H1 (cell line): ENCODE results near the gene TIE1. TPM values are rescaled to one million over a fixed set of nuclear protein-coding genes. Genes with fewer than 3 reads are reported as not detected.

Experiments
- CTCF ChIA-PET: fragments of 300-600 bp; sonication (Branson Sonifier 250); formaldehyde crosslinking; loops from one replicate; lab custom pipeline; 2021; ENCODE audit not compliant: partially characterized antibody; lab: Charles Lee
- POLR2A ChIA-PET: fragments of 300-600 bp; sonication (Branson Sonifier 250); formaldehyde crosslinking; loops from one replicate; lab custom pipeline; 2021; ENCODE audit warnings: inconsistent platforms; ENCODE audit not compliant: partially characterized antibody; lab: Charles Lee
- DNase-seq, 2 experiments: peaks; one replicate each; pipeline versions ENCODE4 v3.0.0 to v3.0.0-alpha.2; 2010 to 2022; ENCODE audit warnings: low spot score in 2 of 2, low read depth in 1 of 2, mixed read lengths in 1 of 2
- FAIRE-seq: peaks from 2 replicates; lab custom pipeline; 2011; peaks lifted over from hg19 to GRCh38; lab: Jason Lieb, UNC
- H2AFZ ChIP-seq: 2 replicates; pipeline ENCODE4 v1.8.1; 2012; ENCODE audit warnings: low read length, inconsistent platforms
- H2AK5ac ChIP-seq: 2 replicates; pipeline ENCODE4 v1.6.1; 2013; ENCODE audit warnings: low read depth, low read length
- H2BK120ac ChIP-seq: replicated peaks from 2 replicates; pipeline ENCODE3; 2013; ENCODE audit warnings: low read depth, low read length, inconsistent platforms
- H2BK12ac ChIP-seq: 2 replicates; pipeline ENCODE4 v1.6.1; 2013; ENCODE audit warnings: low read depth, low read length
- H2BK15ac ChIP-seq: 2 replicates; pipeline ENCODE4 v1.6.1; 2013; ENCODE audit warnings: low read length
- H2BK20ac ChIP-seq: 2 replicates; pipeline ENCODE4 v1.6.1; 2013; ENCODE audit warnings: low read length
- H2BK5ac ChIP-seq: 2 replicates; pipeline ENCODE4 v1.6.1; 2013; ENCODE audit warnings: low read depth, low read length
- H3K14ac ChIP-seq: 2 replicates; pipeline ENCODE4 v1.6.1; 2013; ENCODE audit warnings: inconsistent platforms; ENCODE audit not compliant: insufficient read length
- H3K18ac ChIP-seq: 2 replicates; pipeline ENCODE4 v1.6.1; 2013; ENCODE audit warnings: low read length; ENCODE audit errors: extremely low read depth
- H3K23ac ChIP-seq: 2 replicates; pipeline ENCODE4 v1.6.1; 2013; ENCODE audit warnings: inconsistent platforms; ENCODE audit not compliant: insufficient read length
- H3K23me2 ChIP-seq: 2 replicates; pipeline ENCODE4 v1.6.1; 2013; ENCODE audit warnings: low read depth, low read length
- H3K27ac ChIP-seq: 2 replicates; pipeline ENCODE4 v1.6.1; 2011; ENCODE audit warnings: low read depth, low read length, inconsistent platforms
- H3K27me3 ChIP-seq, 4 experiments: replicated peaks in 1 of 4; 1 replicate in 1 of 4; 2 replicates in 3 of 4; pipeline versions ENCODE4 v1.6.1 to v1.8.1; 2011 to 2013; ENCODE audit warnings: low read length in 3 of 4, mild to moderate bottlenecking in 3 of 4, inconsistent platforms in 2 of 4, mixed read lengths in 2 of 4, moderate library complexity in 1 of 4; ENCODE audit not compliant: control insufficient read depth in 3 of 4, insufficient read depth in 3 of 4; ENCODE audit errors: extremely low read depth in 1 of 4
- H3K36me3 ChIP-seq, 4 experiments: 2 replicates each; pipeline versions ENCODE4 v1.6.1 to v1.8.1; 2011 to 2013; ENCODE audit warnings: mild to moderate bottlenecking in 4 of 4, low read length in 3 of 4, moderate library complexity in 2 of 4, control low read depth in 1 of 4, inconsistent platforms in 1 of 4; ENCODE audit not compliant: insufficient read depth in 4 of 4, control insufficient read depth in 2 of 4
- H3K4ac ChIP-seq: replicated peaks from 2 replicates; pipeline ENCODE3; 2013; ENCODE audit warnings: low read length, low read depth, mixed read lengths, inconsistent platforms; ENCODE audit not compliant: insufficient read length
- H3K4me1 ChIP-seq, 4 experiments: replicated peaks in 1 of 4; 1 replicate in 1 of 4; 2 replicates in 3 of 4; pipeline versions ENCODE4 v1.6.1 to v1.8.1; 2011 to 2013; ENCODE audit warnings: low read length in 3 of 4, inconsistent platforms in 2 of 4, mixed read lengths in 1 of 4; ENCODE audit not compliant: insufficient read depth in 4 of 4, control insufficient read depth in 3 of 4
- H3K4me2 ChIP-seq, 2 experiments: 2 replicates each; pipeline versions ENCODE4 v1.6.1 to v1.8.1; 2011 to 2013; ENCODE audit warnings: low read depth in 2 of 2, low read length in 2 of 2, control low read depth in 1 of 2, inconsistent platforms in 1 of 2, mild to moderate bottlenecking in 1 of 2; ENCODE audit not compliant: insufficient read depth in 1 of 2
- H3K4me3 ChIP-seq, 4 experiments: fragments of 200-600, 300-600 bp in 1 of 4; sonication (generic), shearing (Covaris generic), sonication (Bioruptor Twin) in 1 of 4; 2 replicates each; pipeline versions ENCODE4 v1.5.1 to v1.8.1; 2011 to 2016; ENCODE audit warnings: low read length in 4 of 4, low read depth in 3 of 4, control low read depth in 2 of 4, inconsistent platforms in 2 of 4, mild to moderate bottlenecking in 2 of 4, mixed read lengths in 1 of 4, moderate library complexity in 1 of 4; ENCODE audit not compliant: insufficient read depth in 2 of 4; ENCODE audit errors: extremely low read depth in 1 of 4
- H3K56ac ChIP-seq: replicated peaks from 2 replicates; pipeline ENCODE3; 2013; ENCODE audit warnings: low read depth, mild to moderate bottlenecking, mixed read lengths, low read length, inconsistent platforms; ENCODE audit not compliant: insufficient read length
- H3K79me1 ChIP-seq: 2 replicates; pipeline ENCODE4 v1.6.1; 2013; ENCODE audit warnings: low read depth, low read length, control low read depth
- H3K79me2 ChIP-seq, 2 experiments: 2 replicates each; pipeline versions ENCODE4 v1.6.1 to v1.8.1; 2012 to 2013; ENCODE audit warnings: low read length in 2 of 2, mild to moderate bottlenecking in 2 of 2, inconsistent platforms in 1 of 2; ENCODE audit not compliant: insufficient read depth in 2 of 2, control insufficient read depth in 1 of 2
- H3K9ac ChIP-seq, 4 experiments: replicated peaks in 1 of 4; 1 replicate in 1 of 4; 2 replicates in 3 of 4; pipeline versions ENCODE4 v1.6.1 to v1.8.1; 2011 to 2013; ENCODE audit warnings: low read depth in 3 of 4, low read length in 3 of 4, control low read depth in 2 of 4, mild to moderate bottlenecking in 2 of 4, moderate library complexity in 2 of 4, inconsistent platforms in 1 of 4; ENCODE audit errors: extremely low read depth in 1 of 4
- H3K9me3 ChIP-seq, 2 experiments: 2 replicates each; pipeline versions ENCODE4 v1.6.1 to v1.8.1; 2012 to 2013; ENCODE audit warnings: mild to moderate bottlenecking in 2 of 2, moderate library complexity in 2 of 2, control low read depth in 1 of 2, inconsistent platforms in 1 of 2, low read depth in 1 of 2, low read length in 1 of 2, mixed read lengths in 1 of 2; ENCODE audit not compliant: insufficient read depth in 2 of 2
- H4K20me1 ChIP-seq, 2 experiments: replicated peaks in 1 of 2; 2 replicates each; pipeline versions ENCODE3 to v1.8.1; 2011 to 2013; ENCODE audit warnings: inconsistent platforms in 2 of 2, low read length in 2 of 2, mild to moderate bottlenecking in 1 of 2; ENCODE audit not compliant: insufficient read depth in 2 of 2, control insufficient read depth in 1 of 2
- H4K5ac ChIP-seq: 2 replicates; pipeline ENCODE4 v1.6.1; 2013; ENCODE audit warnings: low read length, low read depth, mixed read lengths, inconsistent platforms; ENCODE audit not compliant: insufficient read length
- H4K8ac ChIP-seq: 2 replicates; pipeline ENCODE4 v1.8.0; 2013; ENCODE audit warnings: mild to moderate bottlenecking, moderate library complexity, low read length, inconsistent platforms; ENCODE audit not compliant: insufficient read depth; ENCODE audit errors: extremely low read depth
- H4K91ac ChIP-seq: replicated peaks from 2 replicates; pipeline ENCODE3; 2013; ENCODE audit warnings: low read length, mixed read lengths, inconsistent platforms; ENCODE audit not compliant: insufficient read length
- ASH2L ChIP-seq: fragments of 200-600, 300-600 bp; sonication (generic); IDR thresholded peaks from one replicate; pipeline ENCODE4 v1.7.1; 2017; ENCODE audit warnings: low read length
- CHD1 ChIP-seq: IDR thresholded peaks from 2 replicates; pipeline ENCODE4 v1.6.1; 2012; ENCODE audit warnings: low read depth, low read length, improper control_type of control experiment
- E2F6 ChIP-seq: IDR thresholded peaks from 2 replicates; pipeline ENCODE4 v1.6.1; 2012; ENCODE audit warnings: inconsistent platforms
- EZH2 ChIP-seq: fragments of 200-600 bp; sonication (generic); IDR thresholded peaks from 2 replicates; pipeline ENCODE4 v1.7.1; 2012; ENCODE audit warnings: low read depth, mild to moderate bottlenecking, moderate library complexity, low read length, inconsistent platforms; ENCODE audit not compliant: severe bottlenecking
- KDM1A ChIP-seq: fragments of 200-600, 300-600 bp; sonication (generic); IDR thresholded peaks from 2 replicates; pipeline ENCODE4 v1.7.1; 2016; ENCODE audit warnings: mild to moderate bottlenecking, low read length, borderline replicate concordance
- MAX ChIP-seq: IDR thresholded peaks from 2 replicates; pipeline ENCODE4 v1.6.1; 2012; ENCODE audit warnings: inconsistent platforms
- SRF ChIP-seq: IDR thresholded peaks from 2 replicates; pipeline ENCODE4 v1.6.1; 2011; ENCODE audit warnings: mild to moderate bottlenecking, low read depth, low read length, moderate library complexity
- WGBS, 2 experiments: shearing (Covaris generic) in 1 of 2; methylation state at CpG; one replicate each; pipeline versions ENCODE4 v1.1.6 to v1.1.7; 2013 to 2015; ENCODE audit warnings: low lambda C conversion rate in 2 of 2, mixed read lengths in 2 of 2, inconsistent platforms in 1 of 2, low coverage in 1 of 2, missing lambda C conversion rate in 1 of 2; ENCODE audit not compliant: insufficient replicate concordance in 2 of 2, insufficient coverage in 1 of 2, insufficient read length in 1 of 2; ENCODE audit errors: extremely low coverage in 1 of 2, missing lambda C conversion rate in 1 of 2; 5-methylcytosine and 5-hydroxymethylcytosine counted together
- polyA plus RNA-seq, 7 experiments: library from polyadenylated mRNA; depleted of rRNA in 3 of 7; stranded (reverse) in 5 of 7; unstranded in 2 of 7; fragments of >200 nt in 5 of 7; fragments of 200-250 nt in 2 of 7; gene quantifications; 1 replicate in 5 of 7; 2 replicates in 1 of 7; 4 replicates in 1 of 7; pipeline versions ENCODE4 v1.2.1 to v1.2.3, GENCODE V29; 2011 to 2013; ENCODE audit warnings: missing spikeins in 2 of 7, mixed read lengths in 2 of 7
- total RNA-seq: library from RNA; stranded (reverse); fragmentation: NEBNext Ultra II Directional; extraction: Animal tissue kit (Norgen Biotek cat#: 25700); gene quantifications from 2 replicates; pipeline ENCODE4 v1.2.1, GENCODE V29; 2021
- TF ChIP-seq, protein P1 (sequence below): IDR thresholded peaks from 2 replicates; pipeline ENCODE4 v1.6.1; 2011; ENCODE audit warnings: low read length, improper control_type of control experiment

TIE1 gene
- total and polyA plus RNA-seq, 2 of the 8 experiments (the other 6 are each of a cell fraction or from before 2014, with no cell fraction given): 0.74 to 2.2 TPM

GRCh38 chr1:43370564-43370963 lies 69.8 kb downstream of the TIE1 start:
- ChIA-PET CTCF (interaction anchor here (0.6 to 2.8 kb wide), 3 partner anchors 11 to 155 kb away, joined by 3 to 12 read pairs (median 8); no protein-coding TSS in a partner anchor), POLR2A (interaction anchor here (3.6 to 3.9 kb wide), 2 partner anchors 12 to 18 kb away, joined by 29 to 33 read pairs; partner anchors contain the start of genes CDC20, MED8 and SZT2)

More at GRCh38 chr1:43370564-43370963, 69.8 kb downstream of the TIE1 start:
- H2BK15ac ChIP-seq: no peak overlapping the region
- H3K27me3 ChIP-seq: no peaks in the 10 kb centered on the region
- peaks cover 6% of the 10 kb centered on the region for H3K79me1 ChIP-seq
- no peak overlapping the region for H4K5ac ChIP-seq
- no peak overlapping the region for H3K23ac ChIP-seq
- no peak overlapping the region for H2BK5ac ChIP-seq
- no peak overlapping the region for H2AFZ ChIP-seq
- no peak overlapping the region for H3K4me3 ChIP-seq
- no peak for FAIRE-seq
- H3K27ac ChIP-seq: no peak overlapping the region
- no peak overlapping the region for H3K4ac ChIP-seq
- H3K23me2 ChIP-seq: peaks cover 13% of the 10 kb centered on the region
- no peak for DNase-seq
- no peak overlapping the region for H2BK12ac ChIP-seq
- no peak overlapping the region for H3K9ac ChIP-seq
- peaks cover 0 to 12% of the 10 kb centered on the region in 2 experiments for H4K20me1 ChIP-seq
- H4K8ac ChIP-seq: no peak overlapping the region
- no peak overlapping the region for H3K56ac ChIP-seq
- H3K9me3 ChIP-seq: no peaks in the 10 kb centered on the region
- H2BK20ac ChIP-seq: no peak overlapping the region
- 88% methylated on average over 4 of the region's 4 CpGs; no CpG with 5 or more reads in 1 of the 2 experiments for WGBS, 2 experiments
- H4K91ac ChIP-seq: no peak overlapping the region
- no peak for TF ChIP-seq KDM1A
- TF ChIP-seq ASH2L: no peak
- no peak for TF ChIP-seq E2F6
- no peak for TF ChIP-seq CHD1
- TF ChIP-seq, protein P1, sequence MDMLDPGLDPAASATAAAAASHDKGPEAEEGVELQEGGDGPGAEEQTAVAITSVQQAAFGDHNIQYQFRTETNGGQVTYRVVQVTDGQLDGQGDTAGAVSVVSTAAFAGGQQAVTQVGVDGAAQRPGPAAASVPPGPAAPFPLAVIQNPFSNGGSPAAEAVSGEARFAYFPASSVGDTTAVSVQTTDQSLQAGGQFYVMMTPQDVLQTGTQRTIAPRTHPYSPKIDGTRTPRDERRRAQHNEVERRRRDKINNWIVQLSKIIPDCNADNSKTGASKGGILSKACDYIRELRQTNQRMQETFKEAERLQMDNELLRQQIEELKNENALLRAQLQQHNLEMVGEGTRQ: no peak
- no peak for TF ChIP-seq MAX
- TF ChIP-seq SRF: no peak
- no peak for TF ChIP-seq EZH2
- H3K14ac ChIP-seq: no peak overlapping the region
- no peak overlapping the region for H2BK120ac ChIP-seq
- H3K79me2 ChIP-seq: no peaks in the 10 kb centered on the region; a peak in 1 of 4 replicates
- peaks cover 4 to 21% (median 13%) of the 10 kb centered on the region in 4 experiments for H3K4me1 ChIP-seq
- no peak overlapping the region for H2AK5ac ChIP-seq
- H3K4me2 ChIP-seq: no peak overlapping the region
- H3K18ac ChIP-seq: no peak overlapping the region
- H3K36me3 ChIP-seq: no peaks in the 10 kb centered on the region
